Testis (tissue), 2 donors: ENCODE results near the gene FAM241B.

Experiments used
- CTCF ChIP-seq, 3 experiments: fragments of 450-650 bp in 2 of 3; fragments of 200-600 bp in 1 of 3; sonication (generic) in 1 of 3; IDR thresholded peaks; one replicate each; pipeline ENCODE4 v1.5.1; 2016 to 2019; ENCODE audit warnings: antibody characterized with exemption in 3 of 3, mild to moderate bottlenecking in 2 of 3, moderate library complexity in 1 of 3
- POLR2A ChIP-seq: fragments of 450-650 bp; IDR thresholded peaks from one replicate; pipeline ENCODE4 v1.6.1; 2017; ENCODE audit warnings: antibody characterized with exemption, mild to moderate bottlenecking, moderate library complexity

GRCh38 chr10:69656742-69657269 is 26.8 kb downstream of the FAM241B start:
- TF ChIP-seq CTCF (IDR thresholded peaks at IDR 0.05) (no peak), POLR2A (no peak)
